ENCODE measurements around the gene DNAH10.

Gene DNAH10

GRCh38 chr12:123912415-123913380 lies 150.6 kb downstream of the DNAH10 start:
- DNase-seq = no peak

DNA sequence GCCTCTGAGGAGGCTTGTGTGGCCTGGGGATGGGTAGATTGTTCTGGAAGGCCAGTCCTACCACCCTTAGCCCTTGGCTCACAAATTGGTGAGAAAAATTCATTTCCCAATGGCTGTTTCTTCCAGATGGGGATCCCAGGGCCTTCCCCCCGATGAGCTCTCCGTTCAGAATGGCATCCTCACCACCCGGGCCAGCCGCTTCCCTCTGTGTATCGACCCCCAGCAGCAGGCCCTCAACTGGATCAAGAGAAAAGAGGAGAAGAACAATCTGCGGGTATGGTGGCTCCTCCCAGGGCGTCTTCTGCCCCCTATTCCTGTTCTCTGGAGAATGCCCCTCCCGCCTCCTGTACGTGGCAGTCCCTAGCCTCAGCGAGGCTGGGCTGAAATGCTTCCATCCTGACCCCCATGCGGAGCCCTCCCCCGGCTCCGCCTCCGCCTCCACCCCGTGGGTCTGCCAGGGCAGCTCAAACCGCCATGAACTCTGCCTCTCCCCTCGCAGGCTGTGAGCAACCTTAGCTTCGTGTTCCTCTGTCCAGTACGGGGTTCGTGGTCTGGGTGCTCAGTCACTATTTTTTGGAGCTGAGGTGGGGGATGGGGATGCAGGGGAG lies 152.7 kb downstream of the DNAH10 start:
- no peak for DNase-seq

GRCh38 chr12:123916729-123917128 lies 154.6 kb downstream of the DNAH10 start:
- no peak for DNase-seq

GRCh38 chr12:123917337-123917850 lies 155.3 kb downstream of the DNAH10 start:
- DNase-seq = no peak

GRCh38 chr12:123919980-123920360 lies 157.9 kb downstream of the DNAH10 start:
- no peak for DNase-seq

DNA sequence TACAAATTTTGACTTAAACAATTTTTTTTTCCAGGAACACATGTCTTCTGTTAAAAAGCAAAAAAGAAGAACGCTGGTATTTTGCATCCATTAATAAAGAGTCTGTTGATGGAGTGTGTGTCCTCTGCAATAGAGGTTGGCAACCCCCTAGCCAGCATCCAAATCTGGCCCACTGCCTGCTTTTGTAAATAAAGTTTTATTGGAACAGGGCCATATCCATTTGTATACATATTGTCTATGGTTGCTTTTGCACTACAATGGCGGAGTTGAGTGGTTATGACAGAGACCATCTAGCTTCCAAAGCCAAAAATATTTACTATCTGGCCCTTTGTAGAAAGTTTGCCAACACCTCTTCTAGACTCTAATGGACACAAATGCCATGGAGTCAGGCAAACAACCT lies 160.9 kb downstream of the DNAH10 start:
- DNase-seq = no peak

- DNase-seq = no peak
Measured at GRCh38 chr12:123923927-123924326, 161.8 kb downstream of the DNAH10 start.

GRCh38 chr12:123924539-123924938 lies 162.4 kb downstream of the DNAH10 start:
- DNase-seq = no peak

DNA sequence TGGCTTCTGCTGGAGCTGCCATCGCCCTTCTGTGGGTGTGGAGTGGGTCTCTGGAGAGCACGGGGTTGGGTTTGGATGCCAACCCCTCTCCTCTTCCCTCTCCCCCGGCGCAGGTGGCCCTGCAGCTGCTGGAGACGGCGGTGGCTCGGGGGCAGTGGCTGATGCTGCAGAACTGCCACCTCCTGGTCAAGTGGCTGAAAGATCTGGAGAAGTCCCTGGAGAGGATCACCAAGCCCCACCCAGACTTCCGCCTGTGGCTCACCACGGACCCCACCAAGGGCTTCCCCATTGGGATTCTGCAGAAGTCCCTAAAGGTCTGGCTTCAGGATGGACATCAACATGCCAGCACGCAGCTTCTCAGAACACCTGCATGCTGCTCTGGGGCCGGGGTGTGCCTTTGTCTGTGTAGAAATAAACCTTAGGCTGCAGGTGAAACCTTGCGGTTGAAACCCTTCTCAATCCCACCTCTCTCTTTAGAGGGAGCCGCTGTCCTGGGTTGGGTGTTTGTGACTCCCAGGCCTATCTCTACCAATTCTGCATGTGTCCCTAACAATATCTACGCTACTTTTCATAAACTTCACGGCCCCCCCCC lies 166.3 kb downstream of the DNAH10 start:
- no peak for DNase-seq

GRCh38 chr12:123928897-123929296 lies 166.8 kb downstream of the DNAH10 start:
- DNase-seq = no peak

DNA sequence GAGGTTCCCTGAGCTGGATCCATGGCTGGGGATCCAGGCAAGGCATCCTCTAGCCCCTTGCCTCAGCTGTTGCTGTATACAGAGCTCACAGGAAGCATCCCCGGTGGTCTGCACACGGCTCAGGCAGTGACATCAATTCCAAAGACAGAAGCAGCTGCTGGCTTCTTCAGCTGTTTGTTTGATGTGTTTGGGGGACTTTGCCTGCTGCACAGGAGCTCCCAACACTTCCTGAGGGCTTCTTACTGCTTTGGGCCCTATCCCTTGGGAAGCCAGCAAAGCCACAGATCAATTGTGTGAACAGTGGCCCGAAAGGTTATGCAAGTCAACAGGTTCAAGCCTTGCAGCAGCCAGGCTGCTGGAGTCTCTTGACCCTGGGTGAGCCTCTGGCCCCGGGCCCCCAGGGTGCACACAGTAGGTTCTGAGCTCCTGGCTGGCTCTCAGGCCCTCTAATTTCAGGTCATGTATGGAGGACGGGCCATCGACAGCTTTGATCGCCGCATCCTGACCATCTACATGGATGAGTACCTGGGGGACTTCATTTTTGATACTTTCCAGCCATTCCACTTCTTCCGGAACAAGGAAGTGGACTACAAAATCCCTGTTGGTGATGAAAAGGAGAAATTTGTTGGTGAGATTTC lies 168.0 kb downstream of the DNAH10 start:
- DNase-seq = no peak

DNA sequence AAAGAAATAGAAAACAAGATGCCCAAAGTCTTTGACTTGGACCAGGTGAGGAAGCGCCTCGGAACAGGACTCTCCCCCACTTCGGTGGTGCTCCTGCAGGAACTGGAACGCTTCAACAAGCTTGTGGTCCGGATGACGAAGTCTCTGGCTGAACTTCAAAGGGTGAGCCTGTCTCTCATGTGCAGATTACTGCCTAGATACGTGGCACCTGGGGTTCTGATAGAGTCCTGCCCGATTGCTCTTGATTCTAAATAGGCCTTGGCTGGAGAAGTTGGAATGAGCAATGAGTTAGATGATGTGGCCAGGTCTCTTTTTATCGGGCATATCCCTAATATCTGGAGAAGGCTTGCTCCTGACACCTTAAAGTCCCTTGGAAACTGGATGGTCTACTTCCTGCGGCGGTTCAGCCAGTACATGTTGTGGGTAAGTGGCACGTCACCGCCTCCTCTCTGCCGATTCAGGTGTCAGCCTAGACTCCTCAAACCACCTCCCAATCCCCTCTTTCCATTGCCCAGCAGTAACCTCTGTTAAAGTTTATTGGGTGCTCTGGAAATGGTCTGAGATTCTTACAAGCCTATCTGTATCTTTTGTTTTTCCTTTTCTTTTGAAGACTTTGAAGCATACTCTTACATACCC lies 169.7 kb downstream of the DNAH10 start:
- DNase-seq = peak; percentile 21

DNA sequence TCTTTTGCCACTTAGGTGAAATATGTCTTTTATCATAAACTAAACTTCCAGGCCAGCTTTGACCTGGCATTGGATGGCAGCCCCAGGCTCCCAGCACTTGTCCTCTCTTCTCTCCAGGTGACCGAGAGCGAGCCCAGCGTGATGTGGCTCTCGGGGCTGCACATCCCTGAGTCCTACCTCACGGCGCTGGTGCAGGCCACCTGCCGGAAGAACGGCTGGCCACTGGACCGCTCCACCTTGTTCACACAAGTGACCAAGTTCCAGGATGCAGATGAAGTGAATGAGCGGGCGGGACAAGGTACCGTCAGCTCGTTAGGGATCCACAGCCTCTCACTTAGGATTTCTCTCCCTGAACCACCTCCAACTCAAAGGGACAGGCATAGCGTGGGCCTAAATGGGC lies 171.1 kb downstream of the DNAH10 start:
- DNase-seq = no peak

DNA sequence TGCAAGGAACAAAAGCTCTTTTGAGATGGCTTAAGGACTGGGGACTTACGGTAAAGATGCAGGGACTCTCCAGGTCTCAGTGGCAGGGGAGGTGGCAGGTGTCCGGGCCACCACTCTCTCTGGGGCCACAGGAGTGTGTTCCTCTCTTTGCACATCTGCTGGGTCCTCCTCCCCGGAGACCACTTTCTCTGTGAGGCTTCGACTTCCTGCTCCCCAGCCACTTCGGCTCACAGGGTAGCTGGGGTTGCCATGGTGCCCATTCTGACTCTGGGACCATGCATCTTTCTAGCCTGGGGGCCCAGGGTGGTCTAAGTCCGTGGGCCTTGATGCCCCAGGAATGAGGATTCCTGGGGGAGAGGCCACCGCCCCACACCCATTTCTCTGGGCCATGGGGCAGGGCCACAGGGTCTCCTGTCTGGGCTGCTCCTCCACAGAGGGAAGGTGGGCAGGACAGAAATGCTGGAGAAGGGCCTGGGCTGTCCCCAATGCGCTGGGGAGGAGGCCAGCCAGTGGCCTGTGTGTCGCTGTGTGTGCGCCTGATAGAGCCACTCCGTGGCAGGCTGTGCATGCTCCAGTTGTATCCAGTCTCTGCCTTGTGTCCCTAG lies 172.0 kb downstream of the DNAH10 start:
- DNase-seq = no peak

- DNase-seq = no peak
Measured at GRCh38 chr12:123934829-123935228, 172.7 kb downstream of the DNAH10 start.

- DNase-seq = no peak
Measured at GRCh38 chr12:123935956-123936355, 173.9 kb downstream of the DNAH10 start.

DNA sequence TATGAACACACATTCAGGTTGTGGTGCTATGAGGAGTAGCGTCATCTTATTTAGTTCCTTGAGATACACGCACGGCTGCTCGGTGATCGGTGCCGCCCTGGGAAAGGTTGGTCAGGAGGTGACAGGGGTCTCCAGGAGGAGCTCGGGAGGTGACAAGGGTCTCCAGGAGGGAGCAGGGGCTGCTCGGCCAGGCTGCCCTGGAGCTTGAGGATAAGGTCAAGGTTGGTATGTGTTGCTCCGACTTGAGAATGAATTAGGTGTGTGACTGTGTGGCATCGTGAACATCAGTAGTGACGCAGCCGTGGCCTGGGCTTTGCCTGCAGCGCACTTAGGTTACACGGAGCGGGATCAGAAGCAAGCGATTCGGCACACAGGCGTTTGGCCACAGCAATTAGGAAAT lies 174.4 kb downstream of the DNAH10 start:
- no peak for DNase-seq

GRCh38 chr12:123936956-123937706 lies 175.0 kb downstream of the DNAH10 start:
- no peak for DNase-seq

DNA sequence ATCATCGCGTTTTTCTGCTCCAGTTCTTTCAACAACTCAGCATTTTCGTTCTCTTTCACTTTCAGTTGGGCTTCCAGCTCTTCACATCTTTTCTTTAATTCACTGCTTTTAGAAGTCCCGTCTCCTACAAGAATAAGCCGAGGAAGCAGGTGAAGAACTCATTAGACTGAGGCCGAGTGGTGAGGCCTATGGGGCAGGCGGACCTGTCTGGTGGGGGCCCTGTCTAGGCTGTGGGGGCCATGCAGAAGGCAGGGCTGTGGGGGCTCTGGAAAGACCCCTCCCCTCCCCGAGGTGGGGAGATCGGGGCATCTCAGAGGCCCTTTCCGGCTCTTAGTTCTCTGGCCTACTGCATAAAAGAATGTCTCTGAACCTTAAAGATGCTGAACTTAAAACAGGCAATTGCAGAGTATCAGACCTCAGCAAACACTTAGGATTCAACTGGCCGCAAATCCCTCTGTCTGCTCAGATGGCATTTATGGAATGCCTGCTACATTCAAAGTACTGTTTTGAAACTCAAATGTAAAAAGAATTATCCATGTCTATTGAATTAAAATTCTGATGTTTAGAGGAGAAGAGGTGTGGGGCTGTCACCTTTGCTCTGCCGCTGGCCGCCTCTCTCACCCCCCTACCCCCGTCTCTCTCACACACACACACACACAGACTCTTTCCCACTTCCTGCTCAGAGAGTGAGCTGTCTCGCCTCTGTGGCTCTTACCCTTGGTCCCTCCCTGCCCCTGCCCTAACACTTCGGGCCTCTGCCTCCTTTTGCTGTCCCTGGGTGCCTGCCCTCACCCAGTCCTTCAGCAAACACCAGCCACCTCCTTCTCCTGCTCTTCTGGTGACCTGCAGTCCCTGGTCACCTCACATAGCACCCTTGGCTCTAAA lies 175.8 kb downstream of the DNAH10 start:
- peak; percentile 44 for DNase-seq
